HT-29 (cell line): Measurements from ENCODE around the gene HECTD4. TPM values are rescaled to one million over a fixed set of nuclear protein-coding genes. Genes with fewer than 3 reads are reported as not detected.
"Not testable (repeated sequence)": the region's sequence is repeated elsewhere in the genome, so short reads cannot be mapped to it uniquely, and the experiment has no call there.

Source experiments
- DNase-seq: peaks from one replicate; pipeline ENCODE4 v3.0.0-alpha.2; 2015; ENCODE audit warnings: low spot score
- small RNA-seq: library from RNA; depleted of rRNA; stranded (forward); fragments of <200 nt; gene quantifications from one replicate; pipeline ENCODE3, GENCODE V24; 2014
- total RNA-seq: library from RNA; depleted of rRNA; stranded (reverse); fragments of >200 nt; shearing (Covaris generic); gene quantifications from 2 replicates; pipeline ENCODE4 v1.2.3, GENCODE V29; 2014; rRNA removed

HECTD4 gene
- total RNA-seq, 1 experiment from 2014 or later = 22.3 TPM

- no peak for DNase-seq
Observed at GRCh38 chr12:112121780-112122565, 260.3 kb downstream of the HECTD4 start.

GRCh38 chr12:112117685-112118084, 264.5 kb downstream of the HECTD4 start:
- DNase-seq = no peak

DNA sequence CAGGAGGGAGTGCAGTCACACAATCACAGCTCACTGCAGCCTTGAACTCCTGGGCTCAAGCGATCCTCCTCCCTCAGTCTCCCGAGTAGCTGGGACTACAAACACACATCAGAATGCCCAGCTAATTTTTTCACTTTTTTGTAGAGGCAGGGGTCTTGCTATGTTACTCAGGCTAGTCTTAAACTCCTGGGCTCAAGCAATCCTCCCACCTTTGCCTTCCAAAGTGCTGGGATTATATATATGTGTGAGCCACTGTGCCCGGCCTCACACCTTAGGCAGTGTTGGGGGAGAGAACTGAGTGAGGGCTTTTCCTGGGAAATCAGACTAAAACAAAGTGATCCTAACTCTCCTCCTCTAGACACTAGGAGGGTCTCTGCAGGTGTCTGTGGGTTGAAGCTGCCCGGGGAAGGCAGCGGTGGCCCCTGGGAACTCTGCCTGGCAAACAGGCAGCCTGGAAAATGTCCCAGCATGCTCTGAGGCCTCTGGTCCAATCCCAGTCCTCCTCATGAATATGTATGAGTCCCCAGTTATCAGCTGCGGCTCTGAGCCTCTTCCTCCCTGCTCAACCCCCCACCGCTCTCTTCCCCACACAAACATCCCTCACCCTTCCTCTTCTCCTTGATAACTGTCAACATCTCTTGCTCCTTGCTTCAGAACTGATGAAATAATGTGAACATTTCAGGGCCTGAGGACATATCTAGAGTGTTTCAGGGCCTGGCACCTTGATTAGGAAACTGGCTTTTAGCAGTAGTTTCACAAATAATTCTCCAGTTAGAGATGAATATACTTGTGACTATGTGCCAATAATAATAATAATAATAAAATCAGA, 265.8 kb downstream of the HECTD4 start:
- peak; percentile 33 for DNase-seq

DNA sequence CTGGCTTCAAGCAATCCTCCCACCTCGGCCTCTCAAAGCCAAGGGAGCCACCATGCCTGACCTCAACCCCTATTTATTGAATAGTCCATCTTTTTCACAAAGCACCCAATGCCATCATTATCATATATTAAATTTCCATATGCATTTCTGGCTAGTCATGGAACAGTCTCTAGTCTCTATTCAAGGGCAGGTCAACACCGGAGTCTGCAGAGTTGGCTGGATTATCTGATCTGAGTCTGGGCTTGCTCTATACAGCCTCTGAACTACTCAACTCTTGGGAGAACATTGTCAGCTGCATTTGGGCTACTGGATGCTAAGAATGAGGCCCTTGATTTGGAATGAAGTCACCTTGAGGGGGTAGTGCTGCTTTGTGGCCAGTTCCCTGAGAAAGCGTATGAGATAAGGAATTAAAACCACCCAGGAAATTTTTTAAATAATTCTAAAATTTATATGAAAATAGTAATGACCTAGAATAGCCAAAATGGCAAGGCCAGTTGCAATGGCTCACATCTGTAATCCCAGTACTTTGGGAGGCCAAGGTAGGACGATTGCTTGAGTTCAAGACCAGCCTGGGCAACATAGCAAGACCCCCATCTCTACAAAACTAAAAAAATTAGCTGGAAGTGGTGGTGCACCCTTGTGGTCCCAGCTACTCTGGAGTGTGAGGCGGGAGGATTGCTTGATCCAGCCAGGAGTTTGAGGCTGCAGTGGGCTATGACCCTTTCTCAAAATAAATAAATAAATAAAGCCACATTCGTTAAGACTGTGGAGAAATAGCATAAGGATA, 266.8 kb downstream of the HECTD4 start:
- DNase-seq = no peak

DNA sequence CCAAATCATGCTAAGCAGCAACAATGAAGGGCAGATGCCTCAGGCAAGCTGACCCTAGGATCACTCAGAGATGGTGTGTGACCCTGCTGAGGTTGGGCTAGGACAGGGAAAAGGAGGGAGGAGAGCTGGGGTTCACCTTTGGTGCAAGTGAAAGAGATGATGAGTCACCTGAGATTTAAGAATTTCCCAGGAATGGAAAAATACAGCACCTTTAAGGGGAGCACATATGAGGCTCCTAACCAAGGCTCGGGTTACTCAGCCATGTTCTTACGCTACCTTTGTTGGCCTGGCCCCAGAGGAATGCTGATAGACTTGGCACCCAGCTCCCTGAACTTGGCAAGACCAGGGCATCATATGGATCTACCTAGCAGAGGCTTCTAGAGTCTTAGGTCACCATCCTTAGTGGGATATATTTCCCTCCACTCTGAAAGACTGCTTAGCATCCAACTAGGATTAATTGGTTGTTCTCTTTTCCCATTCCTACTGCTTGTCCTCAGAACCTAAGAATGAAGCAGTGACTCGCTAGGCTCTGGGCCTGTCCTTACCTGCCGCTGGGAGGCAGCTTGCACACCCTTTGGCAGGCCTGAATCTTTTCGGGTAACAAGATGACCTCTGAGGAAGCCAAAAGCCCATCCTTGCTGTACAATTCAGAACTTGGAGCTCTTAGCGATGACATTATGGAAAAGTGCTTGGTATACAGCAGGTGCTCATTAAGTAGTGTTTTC, 269.7 kb downstream of the HECTD4 start:
- peak; percentile 67 for DNase-seq

DNA sequence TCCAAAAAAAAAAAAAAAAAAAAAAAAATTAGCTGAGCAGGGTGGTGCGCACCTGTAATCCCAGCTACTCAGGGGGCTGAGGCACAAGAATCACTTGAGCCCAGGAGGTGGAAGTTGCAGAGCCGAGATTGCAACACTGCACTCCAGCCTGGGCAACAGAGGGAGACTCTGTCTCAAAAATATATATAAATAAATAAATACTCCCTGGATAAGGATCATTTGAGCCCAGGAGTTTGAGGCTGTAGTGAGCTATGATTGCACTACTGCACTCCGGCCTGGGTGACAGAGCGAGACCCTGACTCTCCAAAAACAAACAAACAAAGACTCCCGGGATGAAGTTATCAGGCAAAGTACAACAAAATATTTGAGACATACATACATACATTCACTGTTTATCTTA, 270.3 kb downstream of the HECTD4 start:
- DNase-seq = no peak

GRCh38 chr12:112110787-112111662, 271.2 kb downstream of the HECTD4 start:
- not testable (repeated sequence) for DNase-seq

Small RNA genes within 50 kb of the gene (small RNA-seq; reads per million reads assigned to genes)
- not detected for gene RF00019

Other genes starting within 250 kb of the HECTD4 start
- gene RPL6, start 27.2 kb upstream of the HECTD4 start, total RNA-seq = 872 and 1,091 TPM in 2 replicates
- gene PTPN11, start 36.5 kb upstream of the HECTD4 start, total RNA-seq = 43.0 and 48.8 TPM in 2 replicates